IMR-90 (cell line): ENCODE measurements around the gene C12orf60. TPM values are rescaled to one million over a fixed set of nuclear protein-coding genes. Genes with fewer than 3 reads are reported as not detected.
A peak's percentile ranks its signal among the peaks of the same experiment; 100 is the strongest.

Experiments used
- ATAC-seq: fragments of 200-7000 bp; cut with Tn5 transposase; 2 replicates; pipeline ENCODE4 v1.9.1; 2020; ENCODE audit warnings: low read depth, mild to moderate bottlenecking, moderate library complexity
- BruUV-seq: library from RNA; stranded (reverse); fragments of 400-500 nt; replicated peaks from 2 replicates; lab custom pipeline; 2021; lab: Mats Ljungman, UMichigan
- CTCF ChIA-PET: fragments of 300-600 bp; formaldehyde crosslinking; extraction: SDS; loops from one replicate; lab custom pipeline; 2021; ENCODE audit warnings: antibody characterized with exemption; lab: Yijun Ruan, JAX
- POLR2A ChIA-PET: fragments of 300-600 bp; sonication (Branson Sonifier 250); formaldehyde crosslinking; loops from one replicate; lab custom pipeline; 2022; ENCODE audit warnings: antibody characterized with exemption; ENCODE audit not compliant: unreplicated experiment; lab: Charles Lee
- DNase-seq: peaks from one replicate; pipeline ENCODE4 v3.0.0; 2013
- H2AFZ ChIP-seq: replicated peaks from 2 replicates; pipeline ENCODE3; 2013; ENCODE audit warnings: low read length, mild to moderate bottlenecking; ENCODE audit not compliant: poor library complexity
- H2AK5ac ChIP-seq: 2 replicates; pipeline ENCODE4 v1.6.1; 2013; ENCODE audit warnings: low read depth, low read length, inconsistent platforms
- H2AK9ac ChIP-seq: replicated peaks from 2 replicates; pipeline ENCODE3; 2013; ENCODE audit warnings: mild to moderate bottlenecking, low read depth, low read length, moderate library complexity; ENCODE audit not compliant: poor library complexity
- H2BK120ac ChIP-seq: 2 replicates; pipeline ENCODE4 v1.6.1; 2013; ENCODE audit warnings: low read depth, low read length, inconsistent platforms
- H2BK15ac ChIP-seq: 3 replicates; pipeline ENCODE4 v1.6.1; 2013; ENCODE audit warnings: low read depth, low read length, inconsistent platforms
- H2BK20ac ChIP-seq: 2 replicates; pipeline ENCODE4 v1.6.1; 2013; ENCODE audit warnings: low read depth, mild to moderate bottlenecking, inconsistent platforms, low read length, moderate library complexity
- H2BK5ac ChIP-seq: 2 replicates; pipeline ENCODE4 v1.6.1; 2013; ENCODE audit warnings: mild to moderate bottlenecking, low read depth, low read length, inconsistent platforms; ENCODE audit not compliant: poor library complexity, severe bottlenecking
- H3K14ac ChIP-seq: replicated peaks from 2 replicates; pipeline ENCODE4 v1.6.1; 2013; ENCODE audit warnings: low read depth, low read length, inconsistent platforms
- H3K18ac ChIP-seq: 2 replicates; pipeline ENCODE4 v1.6.1; 2013; ENCODE audit warnings: low read depth, low read length, control low read depth
- H3K23ac ChIP-seq: 2 replicates; pipeline ENCODE4 v1.6.1; 2013; ENCODE audit warnings: low read depth, low read length, inconsistent platforms
- H3K27ac ChIP-seq: 2 replicates; pipeline ENCODE4 v1.5.1; 2013; ENCODE audit warnings: mild to moderate bottlenecking, control low read depth, low read length; ENCODE audit not compliant: insufficient read depth
- H3K27me3 ChIP-seq: 2 replicates; pipeline ENCODE4 v1.6.1; 2013; ENCODE audit warnings: low read length; ENCODE audit not compliant: control insufficient read depth, insufficient read depth
- H3K36me3 ChIP-seq: 2 replicates; pipeline ENCODE4 v1.6.1; 2013; ENCODE audit warnings: low read length, mixed read lengths; ENCODE audit not compliant: control insufficient read depth, insufficient read depth
- H3K4ac ChIP-seq: 2 replicates; pipeline ENCODE4 v1.6.1; 2013; ENCODE audit warnings: low read depth, low read length, inconsistent platforms
- H3K4me1 ChIP-seq: 2 replicates; pipeline ENCODE4 v1.6.1; 2013; ENCODE audit warnings: low read length, mixed read lengths; ENCODE audit not compliant: control insufficient read depth, insufficient read depth
- H3K4me2 ChIP-seq: 2 replicates; pipeline ENCODE4 v1.6.1; 2013; ENCODE audit warnings: low read depth, mild to moderate bottlenecking, control low read depth, low read length, moderate library complexity
- H3K4me3 ChIP-seq: 2 replicates; pipeline ENCODE4 v1.5.1; 2013; ENCODE audit warnings: low read depth, mild to moderate bottlenecking, control low read depth, low read length, moderate library complexity; ENCODE audit not compliant: insufficient read depth
- H3K56ac ChIP-seq: 2 replicates; pipeline ENCODE4 v1.6.1; 2013; ENCODE audit warnings: low read length, inconsistent platforms; ENCODE audit not compliant: insufficient read depth; ENCODE audit errors: extremely low read depth
- H3K79me1 ChIP-seq, 2 experiments: 2 replicates each; pipeline ENCODE4 v1.6.1; 2013; ENCODE audit warnings: low read length in 2 of 2, inconsistent platforms in 1 of 2, low read depth in 1 of 2
- H3K9ac ChIP-seq: 2 replicates; pipeline ENCODE4 v1.6.1; 2013; ENCODE audit warnings: low read depth, low read length, control low read depth
- H3K9me1 ChIP-seq: 2 replicates; pipeline ENCODE4 v1.6.1; 2013; ENCODE audit warnings: low read length, inconsistent platforms; ENCODE audit not compliant: insufficient read depth
- H3K9me3 ChIP-seq: 2 replicates; pipeline ENCODE4 v1.6.1; 2013; ENCODE audit warnings: low read length; ENCODE audit not compliant: control insufficient read depth, insufficient read depth
- H4K20me1 ChIP-seq: 2 replicates; pipeline ENCODE4 v1.6.1; 2013; ENCODE audit warnings: low read length, inconsistent platforms; ENCODE audit not compliant: insufficient read depth
- H4K5ac ChIP-seq: 2 replicates; pipeline ENCODE4 v1.6.1; 2013; ENCODE audit warnings: mild to moderate bottlenecking, low read depth, low read length, control low read depth
- H4K8ac ChIP-seq, 2 experiments: 2 replicates each; pipeline ENCODE4 v1.6.1; 2013; ENCODE audit warnings: low read depth in 2 of 2, low read length in 2 of 2, control low read depth in 1 of 2, inconsistent platforms in 1 of 2
- H4K91ac ChIP-seq: 2 replicates; pipeline ENCODE4 v1.6.1; 2013; ENCODE audit warnings: low read depth, low read length, inconsistent platforms; ENCODE audit not compliant: insufficient read depth
- BHLHE40 ChIP-seq: fragments of 150-350 bp; IDR thresholded peaks from 2 replicates; pipeline ENCODE4 v1.6.1; 2016; ENCODE audit warnings: mild to moderate bottlenecking, low read depth, low read length
- CEBPB ChIP-seq: IDR thresholded peaks from 2 replicates; pipeline ENCODE4 v1.6.1; 2012; ENCODE audit warnings: low read depth, low read length, improper control_type of control experiment
- FOS ChIP-seq: fragments of 150-350 bp; IDR thresholded peaks from 2 replicates; pipeline ENCODE4 v1.6.1; 2016; ENCODE audit warnings: low read depth, low read length
- MXI1 ChIP-seq: IDR thresholded peaks from 2 replicates; pipeline ENCODE4 v1.6.1; 2012; ENCODE audit warnings: low read depth, mild to moderate bottlenecking, low read length, moderate library complexity, borderline replicate concordance
- WGBS, 2 experiments: methylation state at CpG; one replicate each; pipeline versions ENCODE4 v1.1.5 to v1.1.7; 2013; ENCODE audit warnings: missing lambda C conversion rate in 2 of 2; ENCODE audit not compliant: insufficient read length in 1 of 2; ENCODE audit errors: extremely low coverage in 2 of 2; 5-methylcytosine and 5-hydroxymethylcytosine counted together
- dilution Hi-C: fragments of 300-500 bp; cut with HindIII; formaldehyde crosslinking; loops from one replicate; pipeline ENCODE4 v1.14.3; 2018; ENCODE audit warnings: low sequenced_read_pairs; ENCODE audit not compliant: unreplicated experiment
- in situ Hi-C: fragments of 300-500 bp; cut with MboI; formaldehyde crosslinking; loops from 3 replicates; pipeline ENCODE4 v1.14.3; 2019; ENCODE audit warnings: low sequenced_read_pairs, inconsistent platforms, mixed read lengths
- intact Hi-C: fragments of 100-400 bp; cut with micrococcal nuclease; formaldehyde crosslinking; loops from 2 replicates; pipeline ENCODE4 v1.10.0; 2022
- polyA plus RNA-seq, 3 experiments: library from polyadenylated mRNA; depleted of rRNA; stranded (reverse); fragments of >200 nt; gene quantifications; 2 replicates each; pipeline ENCODE4 v1.2.3, GENCODE V29; 2012; ENCODE audit warnings: low replicate concordance in 1 of 3
- total RNA-seq: library from RNA; depleted of rRNA; stranded (reverse); fragments of >200 nt; gene quantifications from 2 replicates; pipeline ENCODE4 v1.2.3, GENCODE V29; 2012

The C12orf60 gene
- total and polyA plus RNA-seq, 2 of the 4 experiments (the other 2 are of a cell fraction) = 1.1 TPM

GRCh38 chr12:14836336-14837210, 33.1 kb downstream of the C12orf60 start:
- Histone ChIP-seq H3K36me3 (no peaks in the 10 kb centered on the region), H2BK20ac (peak overlapping the region; percentile 81), H3K27me3 (no peaks in the 10 kb centered on the region), H4K8ac (peak overlapping the region; percentile 10 to 60; a peak in 2 of 4 replicates), H3K4me2 (peak overlapping the region; percentile 86), H4K20me1 (peaks cover 4% of the 10 kb centered on the region), H3K27ac (peak overlapping the region; percentile 56), H2BK120ac (peak overlapping the region; percentile 86), H3K9me1 (peaks cover 3% of the 10 kb centered on the region), H3K9ac (0 out of 2 replicates have a peak overlapping the region, but pooled peaks have one; percentile 3), H2AFZ (no peak overlapping the region), H3K18ac (peak overlapping the region; percentile 30; the same call in 1 of the 2 replicates), H3K4me3 (peak overlapping the region; percentile 3; the same call in 1 of the 2 replicates), H3K23ac (peak overlapping the region; percentile 77), H4K5ac (peak overlapping the region; percentile 45; the same call in 1 of the 2 replicates), H3K9me3 (no peaks in the 10 kb centered on the region), H2AK5ac (peak overlapping the region; percentile 96), H2AK9ac (peak overlapping the region; percentile 31), H3K56ac (peak overlapping the region; percentile 58; the same call in 1 of the 2 replicates), H3K79me1 (no peaks in the 10 kb centered on the region), H3K4ac (peak overlapping the region; percentile 85), H3K4me1 (peaks cover 3% of the 10 kb centered on the region; the same call in 1 of the 2 replicates), H3K14ac (peak overlapping the region; percentile 49), H2BK5ac (peak overlapping the region; percentile 93), H2BK15ac (peak overlapping the region; percentile 60; the same call in 2 of the 3 replicates), H4K91ac (peak overlapping the region; percentile 73)
- ChIA-PET CTCF (interaction anchor here (1.2 to 1.8 kb wide), 3 partner anchors 9 to 26 kb away, joined by 3 to 6 read pairs (median 3); no protein-coding TSS in a partner anchor), POLR2A (no interaction called here)
- DNase-seq (peak; percentile 90), ATAC-seq (peak; percentile 88)
- intact Hi-C loops (loop anchor here (2.0 kb wide), 2 partner anchors 34 to 62 kb away; partner anchors contain the start of genes C12orf60 and WBP11), in situ Hi-C loops (no loop called here), dilution Hi-C loops (no loop called here)
- TF ChIP-seq BHLHE40 (peak; percentile 59), MXI1 (no peak), FOS (peak; percentile 98), CEBPB (peak; percentile 96)
- no TSS peak for BruUV-seq
- 0% methylated on average over 1 of the region's 7 CpGs; no CpG with 5 or more reads in 1 of the 2 experiments for WGBS, 2 experiments
